ENCODE results near the gene KRT75.

DNA sequence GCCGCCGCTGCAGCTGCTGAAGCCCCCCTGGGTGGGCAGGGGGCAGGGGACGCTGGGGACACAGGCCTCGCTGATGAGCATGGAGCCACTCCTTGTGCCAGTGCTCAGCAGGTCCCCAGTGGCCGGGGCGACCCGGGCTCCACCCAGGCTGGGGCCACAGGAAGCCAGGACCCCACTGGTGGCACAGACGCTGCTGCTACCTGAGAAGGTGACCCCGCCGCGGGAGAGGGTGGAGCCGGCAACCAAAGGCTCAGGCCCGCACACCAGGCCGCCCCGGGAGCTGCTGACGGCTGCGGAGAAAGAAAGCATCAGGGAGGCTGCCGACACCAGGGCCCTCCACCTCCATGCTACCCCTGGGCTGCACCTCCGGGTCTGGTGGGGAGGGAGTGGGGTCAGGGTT, 56.1 kb downstream of the KRT75 start:
- TF ChIP-seq JUN (IDR thresholded peaks at IDR 0.05) (no peak), POLR2A (IDR thresholded peaks at IDR 0.05; ENCODE audit: low read length) (no peak), SREBF2 (IDR thresholded peaks at IDR 0.05) (no peak), BHLHE40 (IDR thresholded peaks at IDR 0.05; ENCODE audit: low read depth, low read length) (no peak), EP300 (IDR thresholded peaks at IDR 0.05) (no peak), JUNB (IDR thresholded peaks at IDR 0.05) (no peak), PHF8 (IDR thresholded peaks at IDR 0.05; ENCODE audit: borderline replicate concordance, low read depth) (no peak)
- TF ChIP-seq, protein P1, sequence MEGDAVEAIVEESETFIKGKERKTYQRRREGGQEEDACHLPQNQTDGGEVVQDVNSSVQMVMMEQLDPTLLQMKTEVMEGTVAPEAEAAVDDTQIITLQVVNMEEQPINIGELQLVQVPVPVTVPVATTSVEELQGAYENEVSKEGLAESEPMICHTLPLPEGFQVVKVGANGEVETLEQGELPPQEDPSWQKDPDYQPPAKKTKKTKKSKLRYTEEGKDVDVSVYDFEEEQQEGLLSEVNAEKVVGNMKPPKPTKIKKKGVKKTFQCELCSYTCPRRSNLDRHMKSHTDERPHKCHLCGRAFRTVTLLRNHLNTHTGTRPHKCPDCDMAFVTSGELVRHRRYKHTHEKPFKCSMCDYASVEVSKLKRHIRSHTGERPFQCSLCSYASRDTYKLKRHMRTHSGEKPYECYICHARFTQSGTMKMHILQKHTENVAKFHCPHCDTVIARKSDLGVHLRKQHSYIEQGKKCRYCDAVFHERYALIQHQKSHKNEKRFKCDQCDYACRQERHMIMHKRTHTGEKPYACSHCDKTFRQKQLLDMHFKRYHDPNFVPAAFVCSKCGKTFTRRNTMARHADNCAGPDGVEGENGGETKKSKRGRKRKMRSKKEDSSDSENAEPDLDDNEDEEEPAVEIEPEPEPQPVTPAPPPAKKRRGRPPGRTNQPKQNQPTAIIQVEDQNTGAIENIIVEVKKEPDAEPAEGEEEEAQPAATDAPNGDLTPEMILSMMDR (IDR thresholded peaks at IDR 0.05) = no peak
- TF ChIP-seq, protein P2, sequence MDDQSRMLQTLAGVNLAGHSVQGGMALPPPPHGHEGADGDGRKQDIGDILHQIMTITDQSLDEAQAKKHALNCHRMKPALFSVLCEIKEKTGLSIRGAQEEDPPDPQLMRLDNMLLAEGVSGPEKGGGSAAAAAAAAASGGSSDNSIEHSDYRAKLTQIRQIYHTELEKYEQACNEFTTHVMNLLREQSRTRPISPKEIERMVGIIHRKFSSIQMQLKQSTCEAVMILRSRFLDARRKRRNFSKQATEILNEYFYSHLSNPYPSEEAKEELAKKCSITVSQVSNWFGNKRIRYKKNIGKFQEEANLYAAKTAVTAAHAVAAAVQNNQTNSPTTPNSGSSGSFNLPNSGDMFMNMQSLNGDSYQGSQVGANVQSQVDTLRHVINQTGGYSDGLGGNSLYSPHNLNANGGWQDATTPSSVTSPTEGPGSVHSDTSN (IDR thresholded peaks at IDR 0.05) = no peak
- TF ChIP-seq, protein P3, sequence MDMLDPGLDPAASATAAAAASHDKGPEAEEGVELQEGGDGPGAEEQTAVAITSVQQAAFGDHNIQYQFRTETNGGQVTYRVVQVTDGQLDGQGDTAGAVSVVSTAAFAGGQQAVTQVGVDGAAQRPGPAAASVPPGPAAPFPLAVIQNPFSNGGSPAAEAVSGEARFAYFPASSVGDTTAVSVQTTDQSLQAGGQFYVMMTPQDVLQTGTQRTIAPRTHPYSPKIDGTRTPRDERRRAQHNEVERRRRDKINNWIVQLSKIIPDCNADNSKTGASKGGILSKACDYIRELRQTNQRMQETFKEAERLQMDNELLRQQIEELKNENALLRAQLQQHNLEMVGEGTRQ (IDR thresholded peaks at IDR 0.05) = no peak
- TF ChIP-seq, protein P4, sequence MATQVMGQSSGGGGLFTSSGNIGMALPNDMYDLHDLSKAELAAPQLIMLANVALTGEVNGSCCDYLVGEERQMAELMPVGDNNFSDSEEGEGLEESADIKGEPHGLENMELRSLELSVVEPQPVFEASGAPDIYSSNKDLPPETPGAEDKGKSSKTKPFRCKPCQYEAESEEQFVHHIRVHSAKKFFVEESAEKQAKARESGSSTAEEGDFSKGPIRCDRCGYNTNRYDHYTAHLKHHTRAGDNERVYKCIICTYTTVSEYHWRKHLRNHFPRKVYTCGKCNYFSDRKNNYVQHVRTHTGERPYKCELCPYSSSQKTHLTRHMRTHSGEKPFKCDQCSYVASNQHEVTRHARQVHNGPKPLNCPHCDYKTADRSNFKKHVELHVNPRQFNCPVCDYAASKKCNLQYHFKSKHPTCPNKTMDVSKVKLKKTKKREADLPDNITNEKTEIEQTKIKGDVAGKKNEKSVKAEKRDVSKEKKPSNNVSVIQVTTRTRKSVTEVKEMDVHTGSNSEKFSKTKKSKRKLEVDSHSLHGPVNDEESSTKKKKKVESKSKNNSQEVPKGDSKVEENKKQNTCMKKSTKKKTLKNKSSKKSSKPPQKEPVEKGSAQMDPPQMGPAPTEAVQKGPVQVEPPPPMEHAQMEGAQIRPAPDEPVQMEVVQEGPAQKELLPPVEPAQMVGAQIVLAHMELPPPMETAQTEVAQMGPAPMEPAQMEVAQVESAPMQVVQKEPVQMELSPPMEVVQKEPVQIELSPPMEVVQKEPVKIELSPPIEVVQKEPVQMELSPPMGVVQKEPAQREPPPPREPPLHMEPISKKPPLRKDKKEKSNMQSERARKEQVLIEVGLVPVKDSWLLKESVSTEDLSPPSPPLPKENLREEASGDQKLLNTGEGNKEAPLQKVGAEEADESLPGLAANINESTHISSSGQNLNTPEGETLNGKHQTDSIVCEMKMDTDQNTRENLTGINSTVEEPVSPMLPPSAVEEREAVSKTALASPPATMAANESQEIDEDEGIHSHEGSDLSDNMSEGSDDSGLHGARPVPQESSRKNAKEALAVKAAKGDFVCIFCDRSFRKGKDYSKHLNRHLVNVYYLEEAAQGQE (IDR thresholded peaks at IDR 0.05) = no peak
